Mesothelial cell of epicardium (in vitro differentiated cells): Measurements from ENCODE around the gene IDUA. TPM values are rescaled to one million over a fixed set of nuclear protein-coding genes. Genes with fewer than 3 reads are reported as not detected.

ENCODE experiments used
- DNase-seq, 2 experiments: peaks; one replicate each; pipeline ENCODE4 v3.0.0; 2021; ENCODE audit warnings: low spot score in 2 of 2; ENCODE audit not compliant: unreplicated experiment in 2 of 2
- H3K27ac Mint-ChIP-seq: 2 replicates; pipeline ENCODE4 v1.8.0; 2021; ENCODE audit warnings: mixed read lengths
- H3K27me3 Mint-ChIP-seq: 2 replicates; pipeline ENCODE4 v1.8.0; 2021; ENCODE audit warnings: low read depth, mixed read lengths
- H3K36me3 Mint-ChIP-seq: 2 replicates; pipeline ENCODE4 v1.8.0; 2021; ENCODE audit warnings: mixed read lengths
- H3K4me1 Mint-ChIP-seq: 2 replicates; pipeline ENCODE4 v1.8.0; 2021; ENCODE audit warnings: mixed read lengths
- H3K4me3 Mint-ChIP-seq: 2 replicates; pipeline ENCODE4 v1.8.0; 2021; ENCODE audit warnings: mild to moderate bottlenecking, moderate library complexity, mixed read lengths
- H3K9me3 Mint-ChIP-seq: 2 replicates; pipeline ENCODE4 v1.8.0; 2021; ENCODE audit warnings: mixed read lengths
- total RNA-seq: library from RNA; stranded (reverse); gene quantifications from 3 replicates; pipeline ENCODE4 v1.2.1, GENCODE V29; 2021
- TF ChIP-seq, protein P1 (sequence below): fragments of 200-600 bp; sonication (generic); IDR thresholded peaks from one replicate; pipeline ENCODE4 v1.5.0; 2021; ENCODE audit warnings: antibody characterized with exemption; ENCODE audit not compliant: unreplicated experiment

The IDUA gene
- total RNA-seq, 1 donor from 2014 or later, result 68.6 TPM

- TF ChIP-seq, protein P1, sequence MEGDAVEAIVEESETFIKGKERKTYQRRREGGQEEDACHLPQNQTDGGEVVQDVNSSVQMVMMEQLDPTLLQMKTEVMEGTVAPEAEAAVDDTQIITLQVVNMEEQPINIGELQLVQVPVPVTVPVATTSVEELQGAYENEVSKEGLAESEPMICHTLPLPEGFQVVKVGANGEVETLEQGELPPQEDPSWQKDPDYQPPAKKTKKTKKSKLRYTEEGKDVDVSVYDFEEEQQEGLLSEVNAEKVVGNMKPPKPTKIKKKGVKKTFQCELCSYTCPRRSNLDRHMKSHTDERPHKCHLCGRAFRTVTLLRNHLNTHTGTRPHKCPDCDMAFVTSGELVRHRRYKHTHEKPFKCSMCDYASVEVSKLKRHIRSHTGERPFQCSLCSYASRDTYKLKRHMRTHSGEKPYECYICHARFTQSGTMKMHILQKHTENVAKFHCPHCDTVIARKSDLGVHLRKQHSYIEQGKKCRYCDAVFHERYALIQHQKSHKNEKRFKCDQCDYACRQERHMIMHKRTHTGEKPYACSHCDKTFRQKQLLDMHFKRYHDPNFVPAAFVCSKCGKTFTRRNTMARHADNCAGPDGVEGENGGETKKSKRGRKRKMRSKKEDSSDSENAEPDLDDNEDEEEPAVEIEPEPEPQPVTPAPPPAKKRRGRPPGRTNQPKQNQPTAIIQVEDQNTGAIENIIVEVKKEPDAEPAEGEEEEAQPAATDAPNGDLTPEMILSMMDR, result no peak
Observed at GRCh38 chr4:968621-969394, 18.0 kb upstream of the IDUA start.

GRCh38 chr4:970046-970745 lies 16.6 kb upstream of the IDUA start:
- DNase-seq, result no peak
- no peaks in the 10 kb centered on the region for H3K4me1 Mint-ChIP-seq
- TF ChIP-seq, protein P1, result no peak
- H3K36me3 Mint-ChIP-seq, result peaks cover 2% of the 10 kb centered on the region
- H3K4me3 Mint-ChIP-seq, result no peak overlapping the region
- no peak overlapping the region for H3K27ac Mint-ChIP-seq
- no peaks in the 10 kb centered on the region for H3K9me3 Mint-ChIP-seq
- peaks cover 25% of the 10 kb centered on the region for H3K27me3 Mint-ChIP-seq

More at GRCh38 chr4:968621-969394, 18.0 kb upstream of the IDUA start:
- Mint-ChIP-seq H3K4me1 (no peaks in the 10 kb centered on the region), H3K36me3 (peaks cover 2% of the 10 kb centered on the region), H3K27ac (no peak overlapping the region), H3K27me3 (peaks cover 25% of the 10 kb centered on the region), H3K4me3 (no peak overlapping the region), H3K9me3 (no peaks in the 10 kb centered on the region)
- no peak for DNase-seq

DNA sequence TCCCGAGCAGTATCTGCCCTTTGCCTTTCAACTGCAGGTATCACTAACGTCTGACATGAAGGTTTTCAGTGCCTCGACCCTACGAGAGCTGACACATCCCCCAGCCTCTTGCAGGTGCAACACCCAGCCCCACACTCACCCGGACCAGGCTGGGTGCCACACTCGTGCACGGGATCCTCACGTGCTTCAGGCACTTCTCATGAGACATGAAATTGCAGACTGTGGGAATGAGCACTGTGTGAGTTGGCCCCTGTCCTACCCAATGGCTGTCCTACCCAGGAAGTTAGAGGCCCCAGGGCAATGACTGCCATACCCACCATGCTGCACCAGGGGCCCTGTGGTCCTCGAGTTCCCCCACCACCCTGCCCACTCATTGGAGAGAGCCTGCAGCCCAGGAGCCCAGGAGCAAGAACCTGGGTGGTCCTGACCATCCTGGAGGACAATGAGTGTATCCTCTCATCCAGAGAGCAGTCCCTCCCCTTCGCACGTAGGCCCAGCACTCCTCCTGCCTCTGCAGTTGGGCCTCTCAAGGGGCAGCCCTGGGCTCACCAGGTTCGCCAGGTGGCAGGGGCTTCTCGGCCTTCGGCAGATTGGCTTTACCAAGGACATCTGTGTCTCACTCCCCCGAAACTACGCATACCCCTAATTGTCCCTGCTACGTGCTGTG lies 15.9 kb upstream of the IDUA start:
- peak overlapping the region; percentile 31 for H3K4me3 Mint-ChIP-seq

DNA sequence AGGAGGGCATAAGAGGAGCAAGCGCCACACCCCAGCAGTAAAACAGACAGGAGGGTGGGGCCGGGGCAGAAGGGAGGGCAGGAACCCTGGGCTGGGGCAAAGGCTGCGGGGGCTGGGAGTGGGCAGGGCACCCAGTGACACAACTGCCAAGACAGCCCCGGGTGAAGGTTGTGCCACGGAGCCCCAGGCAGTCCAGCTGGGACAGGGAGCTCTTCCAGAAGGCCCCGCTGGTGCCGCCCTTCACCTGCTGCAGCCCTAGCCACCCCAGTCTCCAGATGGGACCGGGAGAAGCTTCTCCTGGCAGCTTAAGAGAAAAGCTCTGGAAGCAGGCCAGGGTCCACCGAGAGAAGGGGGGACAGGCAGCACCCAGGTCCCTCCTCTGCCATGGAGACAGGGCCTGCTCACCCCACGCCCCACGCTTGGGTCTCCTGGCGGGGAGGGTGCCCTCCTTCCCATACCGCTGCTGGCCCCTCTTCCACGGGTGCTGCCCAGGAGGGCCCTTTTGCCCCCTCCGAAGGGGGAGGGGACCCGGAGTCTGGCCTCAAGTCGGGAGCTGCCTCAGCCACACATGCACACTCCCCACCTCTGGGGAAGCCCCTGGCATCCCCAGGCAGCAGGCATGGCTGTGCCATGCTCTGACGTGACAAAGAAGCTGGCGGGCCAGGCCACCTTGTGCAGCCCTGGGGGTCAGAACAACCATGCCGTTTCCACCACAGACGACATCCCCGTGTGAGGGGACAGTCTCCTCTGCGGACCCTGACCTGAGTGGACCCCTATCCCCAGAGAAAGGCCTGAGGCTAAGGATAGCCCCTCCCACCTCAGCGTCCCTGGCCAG lies 15.0 kb upstream of the IDUA start:
- H3K9me3 Mint-ChIP-seq, result no peaks in the 10 kb centered on the region
- peaks cover 23% of the 10 kb centered on the region for H3K27me3 Mint-ChIP-seq
- H3K4me3 Mint-ChIP-seq, result peak overlapping the region; percentile 52
- no peaks in the 10 kb centered on the region for H3K4me1 Mint-ChIP-seq
- DNase-seq, result no peak
- TF ChIP-seq, protein P1, result no peak
- H3K36me3 Mint-ChIP-seq, result no peaks in the 10 kb centered on the region
- H3K27ac Mint-ChIP-seq, result no peak overlapping the region

More for the DNA sequence above, 15.9 kb upstream of the IDUA start:
- TF ChIP-seq, protein P1, result no peak
- no peak for DNase-seq
- Mint-ChIP-seq H3K27ac (no peak overlapping the region), H3K36me3 (no peaks in the 10 kb centered on the region), H3K4me1 (no peaks in the 10 kb centered on the region), H3K9me3 (no peaks in the 10 kb centered on the region), H3K27me3 (peaks cover 23% of the 10 kb centered on the region)
